Cardiac muscle cell (in vitro differentiated cells and primary cell): ENCODE results near the gene RNF44. TPM values are rescaled to one million over a fixed set of nuclear protein-coding genes. Genes with fewer than 3 reads are reported as not detected.

ENCODE experiments used
- DNase-seq, 2 donors: peaks; one replicate each; pipeline versions ENCODE4 v3.0.0 to v3.0.0-alpha.2; 2010 to 2017; ENCODE audit warnings: low read depth in 1 of 2, low spot score in 1 of 2
- H3K27ac ChIP-seq: fragments of 200-600 bp; sonication (generic); 2 replicates; pipeline ENCODE4 v1.5.1; 2016
- H3K27me3 ChIP-seq: fragments of 200-600 bp; sonication (generic); 2 replicates; pipeline ENCODE4 v1.6.0; 2016; ENCODE audit warnings: control low read depth
- H3K36me3 ChIP-seq: fragments of 200-600 bp; sonication (generic); 2 replicates; pipeline ENCODE4 v1.5.1; 2016; ENCODE audit warnings: control low read depth
- H3K4me1 ChIP-seq: fragments of 200-600 bp; sonication (generic); 2 replicates; pipeline ENCODE4 v1.8.1; 2017; ENCODE audit warnings: low read depth, mild to moderate bottlenecking, mixed run types
- H3K4me3 ChIP-seq: fragments of 200-600 bp; sonication (generic); 2 replicates; pipeline ENCODE4 v1.5.1; 2016; ENCODE audit warnings: mild to moderate bottlenecking
- H3K9me3 ChIP-seq: fragments of 200-600 bp; sonication (generic); 2 replicates; pipeline ENCODE4 v1.5.1; 2017; ENCODE audit warnings: low read depth, mild to moderate bottlenecking, control low read depth
- polyA plus RNA-seq: library from polyadenylated mRNA; unstranded; fragments of >200 nt; fragmentation: Nextera tagmentation; extraction: Ambion mirVana; gene quantifications from 2 replicates; pipeline ENCODE4 v1.2.1, GENCODE V29; 2016
- total RNA-seq: library from RNA; depleted of rRNA; stranded (reverse); fragments of >200 nt; gene quantifications from 2 replicates; pipeline ENCODE4 v1.2.3, GENCODE V29; 2016
- TF ChIP-seq, protein P1 (sequence below): IDR thresholded peaks from 2 replicates; pipeline ENCODE4 v1.5.1; 2012; ENCODE audit warnings: low read depth, mild to moderate bottlenecking, low read length

RNF44 gene
- total and polyA plus RNA-seq, 2 experiments from 2014 or later: 16.1 to 77.6 TPM

DNA sequence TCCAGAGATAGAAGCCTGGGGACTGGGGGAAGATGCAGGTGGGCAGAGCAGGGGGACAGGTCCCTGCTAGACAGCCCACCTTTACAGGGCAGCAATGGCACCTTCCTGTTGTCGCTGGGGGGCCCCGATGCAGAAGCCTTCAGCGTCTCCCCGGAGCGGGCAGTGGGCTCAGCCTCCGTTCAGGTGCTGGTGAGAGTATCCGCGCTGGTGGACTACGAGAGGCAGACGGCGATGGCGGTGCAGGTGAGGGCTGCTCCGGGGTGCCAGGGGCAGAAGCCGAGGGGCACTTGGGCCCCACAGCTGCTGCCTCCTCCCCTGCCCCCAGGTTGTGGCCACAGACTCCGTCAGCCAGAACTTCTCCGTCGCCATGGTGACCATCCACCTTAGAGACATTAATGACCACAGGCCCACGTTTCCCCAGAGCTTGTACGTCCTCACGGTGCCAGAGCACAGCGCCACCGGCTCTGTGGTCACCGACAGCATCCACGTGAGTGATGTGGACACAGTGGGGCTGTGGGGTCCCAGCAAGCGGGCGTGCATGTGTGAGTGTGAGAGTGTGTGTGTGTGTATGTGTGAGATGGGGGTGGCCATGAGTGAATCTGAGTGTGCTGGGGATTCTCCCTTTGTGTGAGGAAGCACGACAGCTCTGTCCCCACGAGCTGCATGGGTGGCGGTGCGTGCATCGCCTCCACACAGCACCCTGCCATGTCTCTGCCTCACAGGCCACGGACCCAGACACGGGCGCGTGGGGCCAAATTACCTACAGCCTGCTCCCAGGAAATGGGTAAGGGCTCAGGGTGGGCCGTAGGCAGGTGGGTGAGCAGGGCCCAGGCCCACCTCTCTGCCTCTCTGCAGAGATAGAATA lies 40.3 kb upstream of the RNF44 start:
- no peak overlapping the region for H3K27ac ChIP-seq
- no peaks in the 10 kb centered on the region for H3K36me3 ChIP-seq
- H3K27me3 ChIP-seq: no peaks in the 10 kb centered on the region
- H3K4me1 ChIP-seq: no peaks in the 10 kb centered on the region
- DNase-seq: no peak
- TF ChIP-seq, protein P1, sequence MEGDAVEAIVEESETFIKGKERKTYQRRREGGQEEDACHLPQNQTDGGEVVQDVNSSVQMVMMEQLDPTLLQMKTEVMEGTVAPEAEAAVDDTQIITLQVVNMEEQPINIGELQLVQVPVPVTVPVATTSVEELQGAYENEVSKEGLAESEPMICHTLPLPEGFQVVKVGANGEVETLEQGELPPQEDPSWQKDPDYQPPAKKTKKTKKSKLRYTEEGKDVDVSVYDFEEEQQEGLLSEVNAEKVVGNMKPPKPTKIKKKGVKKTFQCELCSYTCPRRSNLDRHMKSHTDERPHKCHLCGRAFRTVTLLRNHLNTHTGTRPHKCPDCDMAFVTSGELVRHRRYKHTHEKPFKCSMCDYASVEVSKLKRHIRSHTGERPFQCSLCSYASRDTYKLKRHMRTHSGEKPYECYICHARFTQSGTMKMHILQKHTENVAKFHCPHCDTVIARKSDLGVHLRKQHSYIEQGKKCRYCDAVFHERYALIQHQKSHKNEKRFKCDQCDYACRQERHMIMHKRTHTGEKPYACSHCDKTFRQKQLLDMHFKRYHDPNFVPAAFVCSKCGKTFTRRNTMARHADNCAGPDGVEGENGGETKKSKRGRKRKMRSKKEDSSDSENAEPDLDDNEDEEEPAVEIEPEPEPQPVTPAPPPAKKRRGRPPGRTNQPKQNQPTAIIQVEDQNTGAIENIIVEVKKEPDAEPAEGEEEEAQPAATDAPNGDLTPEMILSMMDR: no peak
- no peaks in the 10 kb centered on the region for H3K9me3 ChIP-seq
- no peak overlapping the region for H3K4me3 ChIP-seq

GRCh38 chr5:176575488-176576422 lies 38.6 kb upstream of the RNF44 start:
- no peak overlapping the region for H3K4me3 ChIP-seq
- DNase-seq: no peak
- H3K36me3 ChIP-seq: no peaks in the 10 kb centered on the region
- no peaks in the 10 kb centered on the region for H3K9me3 ChIP-seq
- no peak overlapping the region for H3K27ac ChIP-seq
- TF ChIP-seq, protein P1: no peak
- no peaks in the 10 kb centered on the region for H3K27me3 ChIP-seq
- no peaks in the 10 kb centered on the region for H3K4me1 ChIP-seq

DNA sequence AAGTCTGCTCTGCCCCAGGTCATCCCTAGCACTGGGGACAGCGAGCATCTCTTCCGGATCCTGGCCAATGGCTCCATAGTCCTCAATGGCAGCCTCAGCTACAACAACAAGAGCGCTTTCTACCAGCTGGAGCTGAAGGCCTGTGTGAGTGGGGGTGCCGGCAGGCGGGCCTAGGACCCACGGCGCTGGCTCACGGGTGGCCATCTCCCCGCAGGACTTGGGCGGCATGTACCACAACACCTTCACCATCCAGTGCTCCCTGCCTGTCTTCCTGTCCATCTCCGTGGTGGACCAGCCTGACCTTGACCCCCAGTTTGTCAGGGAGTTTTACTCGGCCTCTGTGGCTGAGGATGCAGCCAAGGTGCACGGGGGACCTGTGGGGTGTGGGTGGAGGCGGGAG lies 37.9 kb upstream of the RNF44 start:
- no peaks in the 10 kb centered on the region for H3K9me3 ChIP-seq
- TF ChIP-seq, protein P1: no peak
- no peak overlapping the region for H3K27ac ChIP-seq
- H3K4me3 ChIP-seq: no peak overlapping the region
- no peaks in the 10 kb centered on the region for H3K27me3 ChIP-seq
- DNase-seq: no peak
- no peaks in the 10 kb centered on the region for H3K4me1 ChIP-seq
- no peaks in the 10 kb centered on the region for H3K36me3 ChIP-seq

- Histone ChIP-seq H3K27me3 (no peaks in the 10 kb centered on the region), H3K4me3 (no peak overlapping the region), H3K9me3 (no peaks in the 10 kb centered on the region), H3K4me1 (no peaks in the 10 kb centered on the region), H3K27ac (no peak overlapping the region), H3K36me3 (no peaks in the 10 kb centered on the region)
- TF ChIP-seq, protein P1: no peak
- no peak for DNase-seq
These were observed 37.0 kb upstream of the RNF44 start for GRCh38 chr5:176574297-176574591.

DNA sequence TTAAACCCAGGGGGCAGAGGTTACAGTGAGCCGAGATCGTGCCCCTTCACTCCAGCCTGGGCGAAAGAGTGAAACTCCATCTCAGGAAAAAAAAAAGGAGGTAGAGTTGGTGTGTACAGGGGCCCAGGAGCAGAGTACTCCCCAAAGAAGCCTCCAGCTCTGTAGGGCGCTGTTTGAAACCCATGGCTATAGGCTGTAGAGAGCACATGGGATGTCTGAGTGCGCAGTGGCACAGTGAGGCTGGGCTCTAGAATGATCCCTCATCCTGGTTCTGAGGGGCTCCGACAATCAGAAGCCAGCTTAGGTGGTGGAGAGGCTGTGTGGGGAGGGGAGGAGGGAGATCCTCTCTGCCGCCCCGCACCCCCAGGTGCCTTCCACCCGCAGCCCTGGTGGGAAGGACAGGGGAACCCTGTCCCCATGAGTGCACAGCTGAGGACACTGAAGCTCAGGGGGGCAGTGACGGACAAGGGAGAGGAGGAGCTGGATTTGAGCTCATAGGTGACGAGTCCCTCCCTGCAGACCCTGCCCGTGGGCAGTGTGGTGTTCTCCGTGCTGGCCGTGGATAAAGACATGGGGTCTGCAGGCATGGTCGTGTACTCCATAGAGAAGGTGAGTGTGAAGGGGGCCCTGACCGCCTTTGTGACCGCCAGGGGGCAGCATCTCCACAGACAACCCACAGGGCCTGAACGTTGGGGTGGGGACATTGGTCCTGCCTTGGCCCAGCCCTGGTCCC lies 36.5 kb upstream of the RNF44 start:
- no peak overlapping the region for H3K27ac ChIP-seq
- H3K27me3 ChIP-seq: no peaks in the 10 kb centered on the region
- H3K36me3 ChIP-seq: no peaks in the 10 kb centered on the region
- DNase-seq: peak; percentile 55 to 77
- no peaks in the 10 kb centered on the region for H3K9me3 ChIP-seq
- TF ChIP-seq, protein P1: peak; percentile 84
- H3K4me1 ChIP-seq: no peaks in the 10 kb centered on the region
- H3K4me3 ChIP-seq: no peak overlapping the region
